GM19468 (cell line): ENCODE data around the gene SPATA31D1.

ENCODE experiments used
- ATAC-seq: cut with Tn5 transposase; IDR thresholded peaks from one replicate; pipeline ENCODE4 v1.9.1; 2021; ENCODE audit warnings: mild to moderate bottlenecking, moderate library complexity, moderate number of reproducible peaks; ENCODE audit not compliant: unreplicated experiment; ENCODE audit errors: extremely low read depth

The SPATA31D1 gene

GRCh38 chr9:82020331-82020730, 31.8 kb downstream of the SPATA31D1 start:
- ATAC-seq: no peak

DNA sequence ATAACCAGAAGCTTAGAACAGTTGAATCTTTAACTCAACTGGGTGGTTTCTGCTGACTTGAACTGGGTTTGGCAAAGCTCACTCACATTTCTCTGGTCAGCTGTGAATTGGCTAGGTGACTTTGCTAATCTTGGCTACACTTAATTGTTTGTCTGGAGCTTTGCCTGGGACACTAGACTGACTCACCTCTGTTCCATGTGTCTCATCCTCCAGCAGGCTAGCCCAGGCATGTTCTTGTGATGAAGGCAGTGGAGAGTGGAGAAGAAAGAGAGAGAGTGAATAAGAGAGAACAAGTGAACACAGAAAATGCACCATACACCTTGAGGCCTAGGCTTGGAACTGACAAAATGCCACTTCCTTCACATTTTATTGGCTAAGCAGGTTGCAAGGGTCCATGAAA, 32.6 kb downstream of the SPATA31D1 start:
- no peak for ATAC-seq

DNA sequence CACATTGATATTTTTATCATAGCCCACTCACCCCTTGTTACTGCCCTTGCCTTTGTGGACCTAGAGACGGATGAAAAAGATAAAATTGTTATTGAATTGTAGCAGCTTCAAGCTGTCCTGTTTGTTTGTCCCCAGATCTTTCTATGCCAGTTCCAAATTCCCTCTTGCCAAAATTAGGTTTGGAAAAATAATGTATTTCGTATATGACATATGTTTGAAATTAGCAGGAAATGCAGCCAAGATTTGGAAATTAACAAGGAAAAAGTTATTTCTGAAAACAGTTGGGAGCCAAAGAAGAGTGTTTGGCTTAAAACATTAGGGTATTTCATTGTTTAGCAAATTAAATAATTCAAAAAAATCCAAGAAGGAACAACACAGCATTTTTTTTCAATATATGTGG, 33.5 kb downstream of the SPATA31D1 start:
- ATAC-seq: no peak

DNA sequence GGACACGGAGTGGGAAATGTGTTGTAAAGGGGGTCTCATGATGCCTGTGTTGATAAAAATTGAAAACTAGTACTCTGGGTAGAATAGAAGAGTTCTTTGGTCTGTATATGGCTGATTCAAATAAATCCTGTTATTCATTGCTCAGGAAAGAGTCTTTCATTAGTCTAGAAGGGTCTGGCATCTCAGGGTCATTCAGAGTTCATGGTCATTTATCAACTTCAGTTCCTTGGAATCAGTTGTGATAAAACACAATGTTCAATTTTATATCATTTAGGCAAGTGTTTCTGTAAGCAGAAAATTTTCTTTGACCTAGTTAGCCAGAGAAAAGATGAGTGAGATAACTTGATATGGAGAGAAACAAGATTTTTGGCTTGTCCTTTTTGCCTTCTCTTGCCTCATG, 36.3 kb downstream of the SPATA31D1 start:
- ATAC-seq: no peak

DNA sequence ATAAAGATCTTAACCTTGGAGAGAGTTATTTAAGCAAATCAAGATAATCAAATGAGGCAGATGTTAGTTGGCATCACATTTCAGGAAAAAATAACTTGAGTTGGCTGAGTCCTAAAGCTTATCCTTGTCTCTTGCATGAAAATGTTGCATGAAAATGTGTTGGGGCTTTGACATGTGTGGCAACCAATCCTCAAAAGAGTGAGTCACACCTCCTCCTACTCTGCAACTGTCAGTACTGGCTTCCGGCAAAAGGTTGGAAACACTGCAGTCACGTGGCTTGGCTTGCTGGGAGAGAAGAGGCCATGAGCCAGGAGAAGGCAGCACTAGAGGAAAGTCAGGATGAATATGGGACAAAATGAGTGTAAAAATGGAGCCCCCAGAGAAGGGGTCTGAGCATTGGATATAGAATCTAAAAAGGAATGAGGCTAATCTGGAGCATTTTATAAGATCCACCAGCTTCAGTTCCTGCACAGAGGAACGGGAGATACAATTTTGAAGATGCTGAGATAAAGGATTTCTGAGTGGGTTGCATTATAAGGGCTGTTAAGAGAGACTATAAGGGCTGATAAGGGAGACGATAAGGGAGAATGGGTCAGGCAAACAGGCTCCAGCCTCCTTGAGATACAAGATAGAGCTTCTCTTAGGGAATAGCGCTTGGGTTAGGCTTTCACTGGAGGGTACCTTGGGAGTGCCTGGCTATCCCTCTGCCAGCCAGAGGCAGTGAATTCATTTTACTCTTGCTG, 43.1 kb downstream of the SPATA31D1 start:
- ATAC-seq: no peak

GRCh38 chr9:82034956-82035731, 46.6 kb downstream of the SPATA31D1 start:
- no peak for ATAC-seq

- no peak for ATAC-seq
These were observed 47.5 kb downstream of the SPATA31D1 start for GRCh38 chr9:82036086-82036485.

GRCh38 chr9:82037126-82037525, 48.6 kb downstream of the SPATA31D1 start:
- no peak for ATAC-seq

DNA sequence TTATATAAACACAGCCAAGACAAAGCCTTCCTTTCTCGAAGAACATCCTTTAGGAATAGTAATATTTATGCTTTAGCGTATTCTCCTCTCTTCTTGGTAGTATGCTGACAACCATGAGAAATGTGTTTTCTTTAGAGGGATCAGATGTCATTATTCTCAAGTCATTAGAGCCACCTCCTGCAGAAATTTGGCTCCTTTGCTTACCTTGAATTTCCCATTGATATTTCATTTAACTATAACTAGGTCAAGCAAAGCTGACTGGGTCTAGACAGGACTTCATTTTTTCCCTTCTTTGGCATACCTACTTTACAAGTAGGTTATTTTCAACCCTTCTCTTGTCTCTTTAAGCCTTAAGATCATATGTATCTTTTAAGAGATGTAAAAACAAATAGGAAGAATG, 50.3 kb downstream of the SPATA31D1 start:
- ATAC-seq: no peak
